GM21381 (cell line): Measurements from ENCODE around the gene CYTH1.

ENCODE experiments used
- ATAC-seq: cut with Tn5 transposase; IDR thresholded peaks from one replicate; pipeline ENCODE4 v1.9.1; 2021; ENCODE audit warnings: mild to moderate bottlenecking, moderate library complexity; ENCODE audit not compliant: unreplicated experiment

The CYTH1 gene

DNA sequence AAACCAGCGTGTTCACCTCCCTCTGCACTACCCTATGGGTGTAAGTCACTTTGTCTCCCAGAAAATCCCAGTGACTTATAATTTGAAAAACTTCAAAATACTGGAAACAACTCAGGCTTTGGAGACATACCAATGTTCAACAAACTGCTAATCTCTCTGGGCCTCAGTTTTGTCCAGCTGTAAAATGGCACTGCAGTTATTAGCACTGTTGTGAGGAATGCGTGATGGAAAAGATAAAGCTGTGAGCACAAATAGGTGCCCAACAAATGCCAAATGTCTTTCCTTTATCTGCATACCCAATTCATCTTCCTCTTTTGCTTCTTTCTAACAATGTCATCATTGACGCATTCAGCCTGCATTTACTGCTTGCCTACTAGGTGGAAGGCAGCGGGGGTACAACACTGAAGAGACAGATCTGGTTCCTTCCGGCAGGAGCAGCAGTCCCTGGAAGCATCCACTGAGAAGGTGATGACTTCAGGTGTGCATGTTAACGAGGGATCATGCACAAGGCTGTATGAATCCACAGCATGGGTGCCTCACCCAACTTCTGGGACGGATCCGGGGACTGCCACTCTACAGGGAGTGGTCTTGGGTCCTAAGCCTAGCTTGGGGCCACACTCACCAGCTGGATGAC is 63.4 kb downstream of the CYTH1 start:
- no peak for ATAC-seq

DNA sequence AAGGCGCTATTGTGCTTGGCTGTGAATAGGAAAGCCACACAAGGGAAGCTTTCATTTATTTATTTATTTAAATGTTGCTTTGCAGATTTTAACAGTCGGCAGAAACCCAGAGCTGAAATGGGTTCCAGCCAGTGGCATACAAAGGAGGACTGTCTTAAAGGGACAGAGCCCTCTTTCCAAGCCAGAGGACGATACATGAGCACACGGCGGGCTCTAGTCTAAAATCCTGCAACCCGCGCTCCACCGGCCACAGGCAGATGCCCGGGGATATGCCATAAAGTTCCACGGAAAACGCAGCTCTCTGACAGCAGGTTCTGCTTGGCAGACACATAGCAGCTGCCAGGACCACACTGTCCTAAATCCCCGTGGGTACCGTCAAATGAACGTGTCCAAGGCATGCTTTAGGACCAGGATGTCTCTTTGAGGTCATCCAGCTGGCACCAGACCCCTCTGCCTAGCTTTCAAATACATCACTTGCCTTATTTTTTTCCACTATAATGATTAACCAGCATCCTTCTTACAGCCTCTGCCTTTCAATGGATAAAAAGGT is 64.6 kb downstream of the CYTH1 start:
- ATAC-seq, result no peak

DNA sequence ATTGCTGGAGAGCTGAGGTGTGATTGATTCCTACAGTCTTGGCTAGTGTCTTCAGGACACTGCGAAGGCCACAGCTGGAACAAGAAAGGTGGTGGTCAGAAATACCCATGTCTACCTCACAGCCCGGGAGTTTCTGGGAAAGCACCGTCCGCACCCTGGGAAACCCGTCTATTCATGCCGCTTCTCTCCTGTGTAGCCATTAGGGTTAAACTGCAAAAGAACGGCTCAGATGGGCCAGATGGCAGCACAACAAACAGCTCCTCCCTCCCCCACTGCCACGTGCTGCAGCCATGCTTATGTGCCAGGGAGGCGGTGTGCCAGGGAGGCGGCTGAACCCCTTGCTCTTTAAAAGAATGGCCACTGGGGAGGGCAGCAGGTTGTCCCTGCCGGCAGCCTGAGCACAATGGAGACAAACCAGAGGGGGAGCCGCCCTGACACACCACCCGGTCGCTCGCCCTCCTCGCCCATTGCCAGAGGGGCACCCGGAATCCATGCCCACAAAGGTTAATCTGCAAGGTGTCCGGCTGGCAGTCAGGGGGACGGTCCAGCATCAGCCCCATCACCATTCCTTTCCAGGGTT is 65.2 kb downstream of the CYTH1 start:
- ATAC-seq, result no peak

DNA sequence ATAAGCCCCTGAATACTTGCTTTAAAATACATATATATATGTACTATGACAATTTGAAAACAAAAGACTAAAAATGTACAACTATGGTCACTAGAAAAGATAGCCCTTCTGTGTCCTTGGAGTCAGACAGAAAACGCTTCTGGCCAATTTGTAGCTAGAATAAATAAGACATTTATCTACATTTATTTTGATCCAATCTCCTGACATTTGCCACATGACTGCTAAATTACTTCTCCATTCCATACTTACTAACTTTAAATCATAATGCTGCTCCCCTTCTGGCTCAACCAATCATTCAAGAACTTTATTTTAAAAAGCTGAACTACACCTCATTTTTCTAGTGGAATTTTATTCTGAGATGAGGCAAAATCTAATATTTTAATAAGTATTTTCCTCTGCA is 65.8 kb downstream of the CYTH1 start:
- no peak for ATAC-seq

DNA sequence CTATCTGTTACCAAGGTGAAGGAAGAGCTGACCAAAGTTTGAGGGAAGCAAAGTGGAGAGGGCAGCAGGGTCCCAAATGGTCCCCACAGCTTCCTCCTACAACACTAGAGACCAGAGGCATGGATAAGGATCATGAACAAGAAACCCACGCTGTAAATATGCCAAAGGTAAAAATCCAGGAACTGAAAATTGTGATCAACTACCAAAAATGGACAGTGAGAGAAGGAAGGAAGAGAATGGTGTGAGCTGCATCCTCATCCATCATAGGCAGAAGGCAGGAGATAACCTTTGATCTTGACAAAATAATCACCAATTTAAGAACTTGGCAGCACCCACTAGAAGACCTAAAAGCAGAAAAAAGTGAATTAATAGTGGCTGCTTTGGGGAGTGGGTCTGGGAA is 66.2 kb downstream of the CYTH1 start:
- no peak for ATAC-seq

DNA sequence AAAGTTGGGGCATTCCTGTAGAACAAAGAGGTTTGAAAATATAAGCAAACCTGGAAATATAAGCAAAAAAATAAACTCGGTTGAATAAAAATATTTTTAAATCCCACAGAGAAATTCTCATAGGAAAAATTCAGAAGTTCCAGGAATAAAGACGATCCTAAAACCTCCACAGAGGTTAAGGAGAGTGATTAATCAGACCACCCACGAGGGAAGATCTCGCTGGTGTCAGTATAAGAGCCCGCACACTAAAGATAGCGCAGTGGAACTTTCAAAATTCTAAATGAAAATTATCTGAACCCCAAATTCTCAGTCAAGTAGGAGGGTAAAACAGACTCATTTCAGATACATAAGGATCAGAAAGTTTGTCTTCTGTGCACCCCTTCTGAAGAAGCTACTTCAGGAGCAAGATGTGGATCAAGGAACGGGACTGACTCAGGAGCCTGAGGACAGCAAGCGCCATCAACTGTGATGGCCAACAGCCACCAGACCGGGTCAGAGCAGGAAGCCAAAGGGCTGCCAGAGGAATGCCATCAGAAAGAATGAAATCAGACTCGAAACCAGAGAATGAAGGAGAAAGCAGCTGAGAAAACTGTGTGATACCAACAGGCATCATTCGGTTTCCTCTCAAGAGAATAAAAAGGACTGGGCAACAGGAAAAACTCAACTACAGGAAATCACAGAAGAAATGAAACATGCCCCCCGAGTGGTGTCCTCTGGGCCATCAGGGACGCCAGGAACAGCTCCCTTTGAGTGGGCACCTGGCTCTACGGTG is 66.9 kb downstream of the CYTH1 start:
- no peak for ATAC-seq

DNA sequence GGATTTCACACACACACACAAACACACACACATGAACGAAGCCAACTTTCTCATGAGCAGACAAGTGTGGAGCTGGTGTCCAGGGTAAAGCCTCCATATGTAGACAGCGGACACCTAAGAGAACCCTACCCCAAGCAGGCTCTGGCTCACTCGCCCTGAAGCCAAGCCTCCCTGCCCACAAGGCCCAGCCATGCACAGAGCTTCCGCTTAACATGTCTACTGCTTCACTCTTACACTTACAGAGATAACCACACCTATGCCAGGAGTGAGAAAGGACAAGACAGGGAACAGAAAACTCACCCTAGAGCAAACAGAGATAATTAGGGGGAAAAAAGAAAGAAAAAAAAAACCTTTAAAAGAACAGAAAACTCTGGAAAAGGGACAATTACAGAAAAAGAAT is 67.5 kb downstream of the CYTH1 start:
- ATAC-seq, result no peak

DNA sequence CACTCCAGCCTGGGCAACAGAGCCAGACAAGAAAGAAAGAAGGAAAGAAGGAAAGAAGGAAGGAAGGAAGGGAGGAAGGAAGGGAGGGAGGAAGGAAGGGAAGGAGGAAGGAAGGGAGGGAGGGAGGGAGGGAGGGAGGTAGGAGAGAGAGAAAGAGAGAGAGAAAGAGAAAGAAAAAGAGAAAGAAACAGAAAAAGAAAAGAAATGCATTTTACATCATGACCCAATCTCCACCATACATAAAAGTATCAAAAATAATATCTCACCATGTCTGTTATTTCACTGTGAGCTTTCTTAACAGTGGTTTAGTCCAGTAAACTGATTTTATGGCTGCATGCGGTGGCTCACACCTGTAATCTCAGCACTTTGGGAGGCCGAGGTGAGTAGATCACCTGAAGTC is 70.0 kb downstream of the CYTH1 start:
- no peak for ATAC-seq

DNA sequence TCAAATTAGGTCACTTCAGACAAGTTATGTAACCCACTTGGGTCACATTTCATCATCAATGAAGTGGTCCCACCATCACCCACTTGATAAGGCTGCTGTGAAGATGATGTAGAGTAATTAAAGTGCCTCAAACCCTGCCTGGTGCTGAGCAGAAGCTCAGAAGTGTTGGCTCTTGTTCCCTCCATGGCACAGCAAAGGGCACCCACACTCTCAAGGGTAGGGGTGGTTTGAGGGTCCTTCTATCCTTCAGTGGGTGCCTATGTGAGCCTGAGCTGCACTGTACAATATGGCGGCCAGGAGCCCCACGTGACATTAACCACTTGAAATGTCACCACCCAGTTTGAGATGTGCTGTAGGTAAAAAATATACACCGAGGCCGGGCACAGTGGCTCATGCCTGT is 71.5 kb downstream of the CYTH1 start:
- ATAC-seq, result no peak

DNA sequence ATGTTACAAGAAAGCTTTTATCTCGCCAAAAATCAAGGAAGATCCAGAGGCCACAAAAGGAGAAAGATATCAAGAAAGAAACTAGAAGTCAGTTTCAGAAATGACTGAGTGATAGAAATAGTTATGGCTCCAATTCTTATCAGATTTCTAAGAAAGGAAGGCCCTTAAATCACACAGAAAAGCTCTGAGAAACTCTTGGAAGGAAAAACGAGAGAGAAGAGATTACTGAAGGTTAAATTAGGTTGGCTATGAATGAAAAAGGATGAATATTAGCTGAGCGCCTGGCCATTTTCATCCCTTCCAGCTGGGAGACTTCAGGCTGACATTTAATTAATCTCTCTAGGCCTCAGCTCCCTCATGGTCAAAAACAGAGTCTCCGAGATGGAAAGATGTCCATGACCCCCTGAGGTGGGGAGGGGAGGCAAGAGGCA is 72.3 kb downstream of the CYTH1 start:
- ATAC-seq, result no peak

DNA sequence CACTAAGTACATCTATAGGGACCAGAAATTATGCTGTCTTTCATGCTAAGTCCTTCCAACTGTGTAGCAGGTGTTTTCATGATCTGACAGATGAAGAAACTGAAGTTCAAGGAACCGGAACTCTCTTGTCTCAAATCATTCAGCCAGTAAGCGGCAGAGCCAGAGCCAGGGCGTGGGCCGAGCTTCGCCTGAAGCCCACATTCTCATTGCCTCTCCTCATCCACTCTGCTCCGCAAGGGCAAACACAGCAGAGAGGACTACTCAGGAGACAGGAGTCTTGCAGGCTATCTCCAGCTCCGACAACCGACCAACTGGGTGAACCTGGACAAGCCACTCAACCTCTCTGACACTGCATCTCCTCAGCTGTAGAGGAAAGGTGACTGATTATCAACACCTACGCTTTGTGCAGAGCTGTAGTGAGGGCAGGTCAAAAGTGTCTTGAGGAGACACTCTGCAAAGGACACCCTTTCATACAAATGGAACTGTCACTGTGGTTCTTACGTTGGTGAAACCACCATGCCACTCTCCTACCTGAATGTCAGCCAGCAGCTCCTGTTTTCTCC is 72.9 kb downstream of the CYTH1 start:
- ATAC-seq, result peak; percentile 48

DNA sequence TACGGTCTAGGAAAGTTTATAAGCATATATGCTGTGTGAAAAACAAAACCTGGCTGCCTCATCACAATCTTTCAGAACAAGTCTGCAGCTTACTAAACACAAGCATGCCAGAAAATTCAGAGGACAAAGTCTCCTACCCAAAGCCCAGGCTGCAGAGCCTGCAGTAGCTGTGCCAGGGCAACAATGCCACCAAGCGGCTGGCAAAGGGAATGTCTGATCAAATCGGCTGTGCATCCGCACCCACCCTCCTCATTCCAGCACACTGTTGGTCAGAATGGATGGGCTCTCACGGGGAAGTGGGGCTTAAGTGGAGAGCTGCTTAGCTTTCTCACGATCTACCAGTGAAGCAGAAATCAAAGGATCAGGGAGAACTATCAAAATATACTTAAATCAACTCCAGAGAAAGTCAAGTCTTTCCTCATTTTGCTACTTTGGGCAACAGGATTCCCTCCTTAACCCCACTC is 73.5 kb downstream of the CYTH1 start:
- no peak for ATAC-seq

DNA sequence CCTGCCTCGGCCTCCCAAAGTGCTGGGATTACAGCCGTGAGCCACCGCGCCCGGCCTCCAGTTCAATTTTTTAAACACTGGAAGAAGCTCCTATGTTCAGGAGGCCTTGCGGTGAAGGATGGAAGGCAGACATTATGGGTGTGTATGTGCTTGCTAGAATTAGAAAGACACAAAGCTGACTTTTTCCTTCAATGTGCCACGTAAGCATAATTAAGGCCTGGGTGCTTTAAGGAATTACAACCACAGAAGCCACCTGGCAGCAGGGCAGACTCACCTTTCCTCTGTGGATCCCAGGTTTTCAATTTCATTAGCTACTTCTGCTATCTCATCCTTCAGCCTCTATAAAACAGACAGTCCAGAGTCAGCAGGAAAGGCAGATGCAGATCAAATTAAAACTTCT is 74.2 kb downstream of the CYTH1 start:
- ATAC-seq, result no peak

DNA sequence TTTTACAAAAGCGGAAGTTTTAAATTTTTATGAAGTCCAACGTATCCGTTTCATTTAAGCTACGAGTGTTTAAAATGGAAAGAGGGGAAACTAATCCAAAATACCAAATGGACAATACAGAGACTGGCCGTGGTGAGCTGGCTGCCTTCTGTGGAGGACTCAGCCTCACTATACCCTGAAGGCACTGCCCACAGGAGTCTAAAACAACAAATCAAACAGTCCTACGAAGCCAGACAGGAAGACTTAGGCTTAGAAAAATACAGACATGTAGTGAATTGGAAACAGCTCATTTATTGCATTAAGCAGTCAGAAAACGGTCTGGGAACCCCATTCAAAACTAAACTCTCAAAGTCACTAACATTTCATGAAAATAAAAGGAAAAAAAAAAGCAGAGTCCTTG is 75.1 kb downstream of the CYTH1 start:
- no peak for ATAC-seq

DNA sequence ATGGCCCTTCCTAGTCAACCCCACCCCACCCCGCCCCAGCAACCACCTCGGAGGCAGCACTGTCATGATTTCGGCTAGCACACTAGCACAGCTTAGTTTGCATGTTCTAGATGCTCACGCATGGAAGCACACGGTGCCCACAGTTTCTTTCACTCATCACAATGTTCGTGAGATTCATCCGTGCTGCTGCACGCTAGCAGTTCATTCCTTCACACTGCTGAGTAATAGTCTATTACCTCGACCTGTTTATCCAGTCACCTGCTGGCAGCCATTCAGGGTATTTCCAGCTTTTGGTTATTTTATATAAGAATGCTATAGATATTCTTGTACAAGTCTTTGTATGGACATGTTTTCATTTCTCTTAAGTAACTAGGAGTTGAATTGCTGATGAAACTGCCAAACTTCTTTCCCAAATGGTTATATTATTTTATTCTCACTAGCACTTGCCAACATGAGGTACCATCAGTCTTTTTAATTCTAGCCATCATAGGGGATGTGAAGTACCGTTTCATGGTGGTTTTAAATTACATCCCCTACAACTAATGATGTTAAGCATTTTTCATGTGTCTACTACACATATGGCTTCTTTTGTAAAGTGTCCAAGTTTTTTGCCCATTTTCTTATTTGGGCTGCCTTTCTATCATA is 75.7 kb downstream of the CYTH1 start:
- ATAC-seq, result peak; percentile 65

DNA sequence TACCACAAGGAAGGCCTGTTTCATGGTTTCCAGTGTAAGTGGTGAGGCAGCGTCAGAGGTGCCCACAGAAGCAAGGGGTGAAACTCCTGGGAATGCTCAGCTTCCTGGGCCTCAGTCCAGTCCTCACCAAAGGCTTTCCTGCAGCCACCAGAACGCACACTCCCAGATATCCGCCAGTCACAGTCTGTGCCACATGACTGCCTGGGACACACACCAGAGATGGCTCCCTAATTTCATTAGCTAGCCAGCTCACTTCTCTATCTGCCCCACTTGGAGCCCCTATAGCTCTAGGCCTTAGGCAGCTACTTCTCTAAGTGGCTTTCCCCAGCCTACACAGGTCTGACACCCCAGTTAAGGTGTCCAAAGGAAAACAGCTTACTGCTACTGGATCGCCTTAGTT is 77.0 kb downstream of the CYTH1 start:
- no peak for ATAC-seq

DNA sequence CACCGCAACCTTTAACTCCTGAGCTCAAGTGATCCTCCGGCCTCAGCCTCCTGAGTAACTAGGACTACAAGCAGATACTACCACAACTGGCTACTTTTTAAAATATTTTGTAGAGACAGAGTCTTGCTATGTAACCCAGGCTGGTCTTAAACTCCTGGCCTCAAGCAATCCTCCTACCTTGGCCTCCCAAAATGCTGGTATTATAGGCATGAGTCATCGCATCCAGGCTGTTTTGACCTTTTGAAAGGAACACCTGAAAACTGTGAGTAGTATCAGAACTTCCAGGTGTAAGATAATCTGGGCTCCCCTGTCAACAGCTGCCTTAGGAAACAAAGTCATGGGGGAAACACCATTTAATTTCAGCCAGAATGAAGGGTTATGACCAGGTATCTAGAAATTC is 77.5 kb downstream of the CYTH1 start:
- no peak for ATAC-seq

DNA sequence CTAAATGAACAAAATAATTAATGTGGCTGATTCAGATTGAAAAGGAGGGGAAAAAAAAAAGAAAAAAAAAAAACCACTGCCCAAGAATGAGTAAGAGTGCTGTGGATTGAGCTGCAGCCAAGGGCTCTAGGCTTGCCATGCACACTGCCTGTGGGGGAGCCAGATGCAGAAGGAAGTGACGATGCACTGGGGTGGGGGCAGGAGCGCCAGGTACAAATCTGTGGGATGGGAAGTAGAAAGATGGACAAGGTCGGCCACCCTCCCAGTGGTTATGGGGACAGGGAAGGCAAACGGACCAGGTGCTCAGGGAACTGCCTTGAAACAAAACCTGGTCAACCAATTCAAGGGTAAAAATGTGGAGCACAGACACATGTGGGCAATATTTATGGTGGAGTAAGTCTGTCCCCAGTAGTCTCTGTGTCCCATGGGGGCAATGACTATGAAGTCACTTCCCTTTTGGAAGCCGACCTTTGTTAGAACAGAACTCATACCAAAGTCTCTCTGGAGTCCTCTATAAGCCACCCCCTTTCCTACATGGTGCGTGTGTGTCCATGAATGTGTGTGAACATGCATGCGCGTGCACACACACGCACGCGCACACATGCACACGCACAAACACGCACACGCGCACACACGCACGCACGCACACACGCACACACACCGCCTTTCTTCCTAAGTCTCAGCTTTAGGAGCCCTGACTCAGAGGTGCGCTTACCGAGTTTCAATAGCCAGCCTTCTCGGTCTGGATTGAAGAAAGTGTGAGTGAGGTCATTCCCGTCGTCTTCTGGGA is 84.3 kb downstream of the CYTH1 start:
- ATAC-seq, result no peak

DNA sequence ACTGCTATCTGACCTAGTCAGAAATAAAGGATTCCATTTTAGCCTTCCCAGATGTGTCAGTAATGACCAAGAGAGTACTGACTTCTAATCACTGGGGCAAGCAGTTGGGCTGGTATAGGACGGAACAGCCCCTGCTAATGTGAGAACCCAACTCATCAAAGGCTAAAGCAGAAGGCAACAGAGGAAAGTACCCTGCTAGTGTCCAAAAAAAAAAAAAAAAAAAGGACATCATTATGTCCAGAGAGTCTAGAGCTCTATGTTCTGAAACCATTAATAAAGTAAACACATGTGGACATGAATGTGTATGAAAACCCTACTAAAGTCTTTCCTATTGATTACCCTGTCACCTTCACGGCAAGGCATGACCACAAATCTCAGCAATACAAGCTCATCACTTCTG is 85.0 kb downstream of the CYTH1 start:
- ATAC-seq, result no peak
